LNCAP (cell line): ENCODE measurements around the gene PPP2R2C.

Source experiments
- CTCF ChIP-seq: fragments of 450-650 bp; IDR thresholded peaks from 2 replicates; pipeline ENCODE4 v1.5.1; 2017; ENCODE audit warnings: mild to moderate bottlenecking

Gene PPP2R2C

GRCh38 chr4:6472387-6473263 is at the start of gene PPP2R2C:
TSS of gene PPP2R2C (minus strand) at chr4:6472614. CDS start at chr4:6472229, 385 bp downstream.
- no peak for TF ChIP-seq CTCF

GRCh38 chr4:6520978-6521377 is 48.6 kb upstream of the PPP2R2C start:
- TF ChIP-seq CTCF, result no peak

- no peak for TF ChIP-seq CTCF
Measured at GRCh38 chr4:6520051-6520636, 47.7 kb upstream of the PPP2R2C start.

- no peak for TF ChIP-seq CTCF
Measured at GRCh38 chr4:6517171-6517570, 44.8 kb upstream of the PPP2R2C start.

GRCh38 chr4:6516762-6517161 is 44.3 kb upstream of the PPP2R2C start:
- TF ChIP-seq CTCF, result no peak

GRCh38 chr4:6516281-6516680 is 43.9 kb upstream of the PPP2R2C start:
- no peak for TF ChIP-seq CTCF

- TF ChIP-seq CTCF, result no peak
Measured at GRCh38 chr4:6513678-6514077, 41.3 kb upstream of the PPP2R2C start.
